Spinal cord (tissue), 4 donors: ENCODE data around the gene LDLR. TPM values are rescaled to one million over a fixed set of nuclear protein-coding genes. Genes with fewer than 3 reads are reported as not detected.

ENCODE experiments used
- polyA plus RNA-seq, 2 donors: library from polyadenylated mRNA; unstranded; fragments of 120-200 nt; gene quantifications; one replicate each; pipeline ENCODE4 v1.2.1, GENCODE V29; 2013; ENCODE audit not compliant: insufficient read length in 2 of 2
- total RNA-seq, 2 donors: library from RNA; depleted of rRNA in 1 of 2; stranded (reverse); fragments of 120-200 nt in 1 of 2; fragments of >200 nt in 1 of 2; gene quantifications; one replicate each; pipeline versions ENCODE4 v1.2.3 to v1.2.4, GENCODE V29; 2013 to 2014

Gene LDLR
- total and polyA plus RNA-seq, 4 donors: 29.8 to 70.9 (median 30.2) TPM

Other genes starting within 250 kb of the LDLR start
- gene C19orf38, start 241.0 kb upstream of the LDLR start, total RNA-seq: 1 to 10 TPM; 2.4 to 2.9 TPM
- gene C19orf38, start 241.0 kb upstream of the LDLR start, polyA plus RNA-seq: 1 to 10 TPM; 1.3 to 2.0 TPM
- 10 to 100 TPM; 17.4 to 20.3 TPM for gene CARM1, start 217.9 kb upstream of the LDLR start, total RNA-seq
- 10 to 100 TPM; 65.3 to 72.1 TPM for gene CARM1, start 217.9 kb upstream of the LDLR start, polyA plus RNA-seq
- 10 to 100 TPM; 31.5 to 54.2 TPM for gene YIPF2, start 160.8 kb upstream of the LDLR start, total RNA-seq
- gene YIPF2, start 160.8 kb upstream of the LDLR start, polyA plus RNA-seq: 10 to 100 TPM; 33.6 to 42.8 TPM
- 10 to 100 TPM; 24.3 to 27.1 TPM for gene TIMM29, start 160.7 kb upstream of the LDLR start, total RNA-seq
- 10 to 100 TPM; 26.6 to 37.6 TPM for gene TIMM29, start 160.7 kb upstream of the LDLR start, polyA plus RNA-seq
- 100 to 1,000 TPM in 1 of 2 donors, 10 to 100 TPM in 1; 86.5 to 110 TPM for gene SMARCA4, start 128.4 kb upstream of the LDLR start, total RNA-seq
- gene SMARCA4, start 128.4 kb upstream of the LDLR start, polyA plus RNA-seq: 100 to 1,000 TPM; 207 to 228 TPM
- 10 to 100 TPM; 12.2 to 32.9 TPM for gene SPC24, start 66.3 kb downstream of the LDLR start, total RNA-seq
- gene SPC24, start 66.3 kb downstream of the LDLR start, polyA plus RNA-seq: 10 to 100 TPM; 14.6 to 20.0 TPM
- 100 to 1,000 TPM in 1 of 2 donors, 10 to 100 TPM in 1; 56.3 to 270 TPM for gene KANK2, start 108.1 kb downstream of the LDLR start, total RNA-seq
- gene KANK2, start 108.1 kb downstream of the LDLR start, polyA plus RNA-seq: 100 to 1,000 TPM in 1 of 2 donors, 10 to 100 TPM in 1; 65.9 to 130 TPM
- gene ANGPTL8, start 150.2 kb downstream of the LDLR start, total RNA-seq: not detected
- gene ANGPTL8, start 150.2 kb downstream of the LDLR start, polyA plus RNA-seq: 1 to 10 TPM in 1 of 2 donors, under 1 TPM in 1; 0.71 to 2.3 TPM
- gene DOCK6, start 173.1 kb downstream of the LDLR start, total RNA-seq: 10 to 100 TPM; 16.5 to 42.7 TPM
- 10 to 100 TPM; 51.8 to 71.2 TPM for gene DOCK6, start 173.1 kb downstream of the LDLR start, polyA plus RNA-seq
- not detected for gene TSPAN16, start 206.7 kb downstream of the LDLR start, total RNA-seq
- gene TSPAN16, start 206.7 kb downstream of the LDLR start, polyA plus RNA-seq: under 1 TPM in 1 of 2 donors, not detected in 1; 0.36 TPM